NT2/D1 (cell line): ENCODE data around the gene AMH.

Experiments used
- SUZ12 ChIP-seq: IDR thresholded peaks from 2 replicates; pipeline ENCODE4 v1.6.1; 2011; ENCODE audit not compliant: insufficient read length, insufficient read depth; ENCODE audit errors: extremely low read depth
- YY1 ChIP-seq: IDR thresholded peaks from 2 replicates; pipeline ENCODE4 v1.6.1; 2011; ENCODE audit not compliant: insufficient read length, insufficient read depth
- ZNF274 ChIP-seq: IDR thresholded peaks from 2 replicates; pipeline ENCODE4 v1.6.1; 2011; ENCODE audit warnings: mild to moderate bottlenecking, low read depth, low read length

DNA sequence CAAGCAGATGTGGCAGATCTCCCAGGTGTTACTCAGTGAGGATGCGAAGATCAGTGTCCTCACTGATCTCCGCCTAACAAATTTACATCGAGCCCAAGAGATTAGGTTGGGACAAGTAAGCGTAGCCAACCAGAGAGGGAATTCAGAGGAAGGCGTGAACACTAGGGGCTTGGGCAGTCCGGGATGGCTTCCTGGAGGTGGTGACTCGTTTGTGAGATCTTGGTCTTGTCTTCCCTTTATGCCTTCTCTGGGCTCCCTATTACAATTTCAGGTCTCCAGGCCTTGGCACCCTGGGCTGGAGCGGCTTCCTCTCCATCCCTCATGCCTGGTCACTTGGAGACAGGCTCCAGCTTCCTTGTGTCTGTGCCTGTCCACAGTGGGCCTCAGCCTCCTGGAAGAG lies 6.3 kb upstream of the AMH start:
- TF ChIP-seq SUZ12 = no peak
- TF ChIP-seq YY1 = no peak
- TF ChIP-seq ZNF274 = no peak
